ENCODE measurements around the gene TP53RK. TPM values are rescaled to one million over a fixed set of nuclear protein-coding genes. Genes with fewer than 3 reads are reported as not detected.

The TP53RK gene
- total RNA-seq, 1 donor, result 17.4 TPM

GRCh38 chr20:46701556-46701955, 12.3 kb upstream of the TP53RK start:
- TF ChIP-seq CTCF (IDR thresholded peaks at IDR 0.05; ENCODE audit: insufficient read depth, low read length), result no peak
- DNase-seq (ENCODE audit: low read depth), result no peak
- H3K4me3 ChIP-seq (ENCODE audit: low read depth, low read length), result no peak overlapping the region

- no peak for TF ChIP-seq CTCF (IDR thresholded peaks at IDR 0.05; ENCODE audit: insufficient read depth, low read length)
- no peak for DNase-seq (ENCODE audit: low read depth)
- H3K4me3 ChIP-seq (ENCODE audit: low read depth, low read length), result no peak overlapping the region
These were observed 11.8 kb upstream of the TP53RK start for GRCh38 chr20:46701057-46701456.

GRCh38 chr20:46700481-46700880, 11.2 kb upstream of the TP53RK start:
- no peak overlapping the region for H3K4me3 ChIP-seq (ENCODE audit: low read depth, low read length)
- no peak for TF ChIP-seq CTCF (IDR thresholded peaks at IDR 0.05; ENCODE audit: insufficient read depth, low read length)
- DNase-seq (ENCODE audit: low read depth), result no peak

- peak; percentile 50 for DNase-seq (ENCODE audit: low read depth)
- TF ChIP-seq CTCF (IDR thresholded peaks at IDR 0.05; ENCODE audit: insufficient read depth, low read length), result peak; percentile 81
These were observed 10.6 kb upstream of the TP53RK start for GRCh38 chr20:46699651-46700359.

GRCh38 chr20:46698788-46699187, 9.5 kb upstream of the TP53RK start:
- no peak for TF ChIP-seq CTCF (IDR thresholded peaks at IDR 0.05; ENCODE audit: insufficient read depth, low read length)
- no peak overlapping the region for H3K4me3 ChIP-seq (ENCODE audit: low read depth, low read length)
- DNase-seq (ENCODE audit: low read depth), result no peak

More at GRCh38 chr20:46699651-46700359, 10.6 kb upstream of the TP53RK start:
- no peak overlapping the region for H3K4me3 ChIP-seq (ENCODE audit: low read depth, low read length)

GRCh38 chr20:46696791-46697279, 7.6 kb upstream of the TP53RK start:
- no peak for DNase-seq (ENCODE audit: low read depth)
- TF ChIP-seq CTCF (IDR thresholded peaks at IDR 0.05; ENCODE audit: insufficient read depth, low read length), result no peak
- H3K4me3 ChIP-seq (ENCODE audit: low read depth, low read length), result no peak overlapping the region

All from fibroblast of the aortic adventitia (primary cell).